GM19238 (cell line): ENCODE data around the gene ULBP1.
"Not testable (repeated sequence)": the region's sequence is repeated elsewhere in the genome, so short reads cannot be mapped to it uniquely, and the experiment has no call there.

Experiments
- DNase-seq: peaks from one replicate; pipeline ENCODE4 v3.0.0; 2011; ENCODE audit warnings: low spot score; ENCODE audit not compliant: insufficient read length

The ULBP1 gene

GRCh38 chr6:149963462-149964307 is at the start of gene ULBP1:
ULBP1 (plus strand) TSS chr6:149963943; CDS start chr6:149964050, 107 bp downstream.
- no peak for DNase-seq

GRCh38 chr6:149915970-149916865 is 47.5 kb upstream of the ULBP1 start:
- DNase-seq: no peak

GRCh38 chr6:149917679-149918078 is 46.1 kb upstream of the ULBP1 start:
- no peak for DNase-seq

GRCh38 chr6:149918151-149918905 is 45.4 kb upstream of the ULBP1 start:
- no peak for DNase-seq

GRCh38 chr6:149919126-149919833 is 44.5 kb upstream of the ULBP1 start:
- not testable (repeated sequence) for DNase-seq

- no peak for DNase-seq
Observed at GRCh38 chr6:149919834-149920225, 43.9 kb upstream of the ULBP1 start.

- DNase-seq: no peak
Observed at GRCh38 chr6:149921361-149921760, 42.4 kb upstream of the ULBP1 start.

- DNase-seq: not testable (repeated sequence)
Observed at GRCh38 chr6:149922091-149922490, 41.7 kb upstream of the ULBP1 start.

- DNase-seq: no peak
Observed at GRCh38 chr6:149922642-149923326, 41.0 kb upstream of the ULBP1 start, which contains the start of gene RAET1G. RAET1G (minus strand) TSS chr6:149923121; CDS start chr6:149923010, 111 bp downstream.

- DNase-seq: no peak
Observed at GRCh38 chr6:149923327-149923986, 40.3 kb upstream of the ULBP1 start.

- DNase-seq: no peak
Observed at GRCh38 chr6:149924206-149924932, 39.4 kb upstream of the ULBP1 start.

- DNase-seq: no peak
Observed at GRCh38 chr6:149924933-149925252, 38.9 kb upstream of the ULBP1 start.

GRCh38 chr6:149925253-149925973 is 38.3 kb upstream of the ULBP1 start:
- no peak for DNase-seq

- DNase-seq: no peak
Observed at GRCh38 chr6:149925974-149926777, 37.6 kb upstream of the ULBP1 start.

GRCh38 chr6:149927025-149927424 is 36.7 kb upstream of the ULBP1 start:
- not testable (repeated sequence) for DNase-seq

GRCh38 chr6:149929422-149929821 is 34.3 kb upstream of the ULBP1 start:
- DNase-seq: no peak

GRCh38 chr6:149931501-149931900 is 32.2 kb upstream of the ULBP1 start:
- no peak for DNase-seq

GRCh38 chr6:149933036-149933435 is 30.7 kb upstream of the ULBP1 start:
- no peak for DNase-seq
